RWPE1 (cell line): ENCODE results near the gene PRICKLE2.

ENCODE experiments used
- CTCF ChIA-PET: fragments of 350-600 bp; sonication (Branson Sonifier 250); formaldehyde crosslinking; extraction: SDS; loops from one replicate; lab custom pipeline; 2021; lab: Yijun Ruan, JAX
- POLR2A ChIA-PET: fragments of 400-600 bp; formaldehyde crosslinking; extraction: SDS; loops from one replicate; lab custom pipeline; 2020; ENCODE audit warnings: antibody characterized with exemption; ENCODE audit not compliant: low non-redundant PET; lab: Yijun Ruan, JAX
- DNase-seq: peaks from one replicate; pipeline ENCODE4 v3.0.0; 2012; ENCODE audit warnings: low spot score
- H3K27ac ChIP-seq: fragments of 450-650 bp; 2 replicates; pipeline ENCODE4 v1.5.1; 2017
- CTCF ChIP-seq: fragments of 450-650 bp; conservative IDR thresholded peaks from 2 replicates; pipeline ENCODE4 v1.5.1; 2017; ENCODE audit warnings: low read depth, mild to moderate bottlenecking

PRICKLE2 gene

GRCh38 chr3:64134882-64135281 is 90.4 kb downstream of the PRICKLE2 start:
- DNase-seq, result no peak
- POLR2A ChIA-PET, result no interaction called here
- no peak overlapping the region for H3K27ac ChIP-seq
- CTCF ChIA-PET, result interaction anchor here (0.6 kb wide), 1 partner anchor 136 kb away, joined by 5 read pairs; no protein-coding TSS in a partner anchor
- no peak for TF ChIP-seq CTCF

GRCh38 chr3:64133987-64134386 is 91.3 kb downstream of the PRICKLE2 start:
- POLR2A ChIA-PET, result no interaction called here
- CTCF ChIA-PET, result no interaction called here
- H3K27ac ChIP-seq, result no peak overlapping the region
- DNase-seq, result no peak
- TF ChIP-seq CTCF, result no peak

- TF ChIP-seq CTCF, result no peak
- CTCF ChIA-PET, result no interaction called here
- no peak for DNase-seq
- POLR2A ChIA-PET, result no interaction called here
- H3K27ac ChIP-seq, result no peak overlapping the region
Measured at GRCh38 chr3:64133272-64133671, 92.0 kb downstream of the PRICKLE2 start.

GRCh38 chr3:64131725-64132469 is 93.4 kb downstream of the PRICKLE2 start:
- ChIA-PET POLR2A (no interaction called here), CTCF (interaction anchor here (0.6 kb wide), 1 partner anchor 102 kb away, joined by 3 read pairs; no protein-coding TSS in a partner anchor)
- no peak for DNase-seq
- TF ChIP-seq CTCF, result no peak
- no peak overlapping the region for H3K27ac ChIP-seq

- DNase-seq, result no peak
- POLR2A ChIA-PET, result no interaction called here
- TF ChIP-seq CTCF, result no peak
- CTCF ChIA-PET, result no interaction called here
- H3K27ac ChIP-seq, result no peak overlapping the region
Measured at GRCh38 chr3:64130436-64130835, 94.8 kb downstream of the PRICKLE2 start.

GRCh38 chr3:64129581-64129980 is 95.7 kb downstream of the PRICKLE2 start:
- no peak for TF ChIP-seq CTCF
- no peak overlapping the region for H3K27ac ChIP-seq
- POLR2A ChIA-PET, result no interaction called here
- DNase-seq, result no peak
- CTCF ChIA-PET, result no interaction called here
